ENCODE data around the gene TRIO.
"Not testable (repeated sequence)": the region's sequence is repeated elsewhere in the genome, so short reads cannot be mapped to it uniquely, and the experiment has no call there.

Gene TRIO

GRCh38 chr5:14531668-14532067 is 388.5 kb downstream of the TRIO start:
- intact Hi-C loops (cut with DNase I) = no loop called here
- DNase-seq = no peak

- intact Hi-C loops (cut with DNase I) = no loop called here
- no peak for DNase-seq
Observed at GRCh38 chr5:14532180-14532579, 389.0 kb downstream of the TRIO start.

DNA sequence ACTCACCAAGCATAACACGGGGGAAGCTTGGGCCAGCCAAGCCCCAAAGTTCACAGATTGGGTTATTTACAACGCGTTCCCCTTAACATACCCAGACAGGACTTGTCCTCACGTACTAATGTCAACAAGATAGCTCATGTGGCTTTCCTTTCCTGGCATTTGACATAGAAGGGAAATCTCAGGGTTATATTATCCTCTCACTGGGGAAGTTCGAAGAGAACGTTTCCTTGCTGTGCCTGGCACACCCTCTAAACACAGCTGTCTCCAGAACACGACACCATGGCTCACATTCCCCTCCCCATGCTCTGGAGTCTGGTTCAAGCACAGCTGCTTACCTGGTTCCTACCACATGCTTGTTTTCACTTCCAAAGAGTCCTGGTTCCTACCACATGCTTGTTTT is 391.6 kb downstream of the TRIO start:
- intact Hi-C loops (cut with DNase I) = no loop called here
- no peak for DNase-seq

DNA sequence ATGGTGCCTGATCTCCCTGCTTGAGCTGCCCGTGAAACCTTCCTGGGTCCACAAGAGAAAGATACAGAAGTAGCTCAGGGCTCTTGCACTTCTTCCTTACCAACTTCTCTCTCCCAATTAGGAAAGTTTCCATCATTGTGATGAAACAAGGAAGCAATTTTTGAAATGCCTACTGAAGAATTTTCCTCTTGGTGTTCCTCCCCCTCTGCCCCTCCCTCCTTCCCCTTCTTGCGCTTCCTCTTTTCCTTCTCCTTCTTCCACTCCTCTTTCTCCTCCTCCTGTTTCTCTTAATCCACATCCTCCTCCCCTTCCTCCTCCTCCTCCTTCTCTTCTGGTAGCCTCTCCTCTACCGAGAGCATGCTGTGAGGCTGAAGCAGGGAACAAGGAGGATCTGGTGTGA is 402.2 kb downstream of the TRIO start:
- intact Hi-C loops (cut with DNase I) = no loop called here
- no peak for DNase-seq

GRCh38 chr5:14545862-14546261 is 402.7 kb downstream of the TRIO start:
- DNase-seq = no peak
- intact Hi-C loops (cut with DNase I) = no loop called here

DNA sequence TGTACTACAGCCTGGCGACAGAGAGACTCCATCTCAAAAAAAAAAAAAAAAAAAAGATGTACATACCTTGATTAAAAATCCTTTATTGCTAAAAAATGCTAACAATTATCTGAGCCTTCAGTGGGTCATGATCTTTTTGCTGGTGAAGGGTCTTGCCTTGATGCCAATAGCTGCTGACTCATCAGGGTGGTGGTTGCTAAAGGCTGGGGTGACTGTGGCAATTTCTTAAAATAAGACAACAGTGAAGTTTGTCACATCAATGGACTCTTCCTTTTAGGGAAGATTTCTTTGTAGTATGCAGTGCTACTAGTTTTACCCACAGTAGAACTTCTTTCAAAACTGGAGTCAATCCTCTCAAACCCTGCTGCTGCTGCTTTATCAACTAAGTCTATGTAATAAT is 404.5 kb downstream of the TRIO start:
- no peak for DNase-seq
- intact Hi-C loops (cut with DNase I) = no loop called here

DNA sequence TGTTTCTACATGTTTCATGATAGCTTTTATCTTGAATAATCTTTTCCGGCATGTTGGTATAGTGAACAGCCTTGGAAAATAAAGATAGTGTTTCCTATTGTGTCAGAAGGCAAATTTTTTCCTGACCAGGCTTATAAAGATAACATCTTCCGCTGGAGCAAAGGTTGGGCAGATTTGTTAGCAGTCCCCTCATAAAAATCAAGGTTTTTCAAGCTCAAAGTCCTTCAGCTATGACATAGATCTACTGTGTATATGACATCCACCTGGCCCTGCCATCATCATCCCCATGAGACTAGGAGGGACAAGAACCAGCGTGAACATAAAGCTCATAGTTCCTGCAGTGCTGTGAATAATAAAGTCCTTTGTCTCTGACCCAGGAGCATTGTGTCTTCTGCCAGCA is 408.1 kb downstream of the TRIO start:
- DNase-seq = no peak
- intact Hi-C loops (cut with DNase I) = no loop called here

- intact Hi-C loops (cut with DNase I) = no loop called here
- peak in 1 of 42 donors; percentile 30 for DNase-seq
Observed at GRCh38 chr5:14552017-14552416, 408.9 kb downstream of the TRIO start.

DNA sequence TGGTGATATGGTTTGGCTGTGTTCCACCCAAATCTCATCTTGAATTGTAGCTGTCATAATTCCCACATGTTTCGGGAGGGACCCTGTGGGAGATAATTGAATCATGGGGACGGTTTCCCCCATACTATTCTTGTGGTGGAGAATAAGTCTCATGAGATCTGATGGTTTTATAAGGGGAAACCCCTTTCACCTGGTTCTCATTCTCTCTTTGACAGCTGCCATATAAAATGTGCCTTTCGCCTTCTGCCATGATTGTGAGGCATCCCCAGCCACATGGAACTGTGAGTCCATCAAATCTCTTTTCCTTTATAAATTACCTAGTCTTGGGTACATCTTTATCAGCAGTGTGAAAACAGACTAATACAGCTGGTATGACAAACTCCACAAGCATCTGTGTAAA is 411.1 kb downstream of the TRIO start:
- DNase-seq; intact Hi-C loops (cut with DNase I): not testable (repeated sequence)

- intact Hi-C loops (cut with DNase I) = no loop called here
- DNase-seq = no peak
Observed at GRCh38 chr5:14556015-14556414, 412.9 kb downstream of the TRIO start.

DNA sequence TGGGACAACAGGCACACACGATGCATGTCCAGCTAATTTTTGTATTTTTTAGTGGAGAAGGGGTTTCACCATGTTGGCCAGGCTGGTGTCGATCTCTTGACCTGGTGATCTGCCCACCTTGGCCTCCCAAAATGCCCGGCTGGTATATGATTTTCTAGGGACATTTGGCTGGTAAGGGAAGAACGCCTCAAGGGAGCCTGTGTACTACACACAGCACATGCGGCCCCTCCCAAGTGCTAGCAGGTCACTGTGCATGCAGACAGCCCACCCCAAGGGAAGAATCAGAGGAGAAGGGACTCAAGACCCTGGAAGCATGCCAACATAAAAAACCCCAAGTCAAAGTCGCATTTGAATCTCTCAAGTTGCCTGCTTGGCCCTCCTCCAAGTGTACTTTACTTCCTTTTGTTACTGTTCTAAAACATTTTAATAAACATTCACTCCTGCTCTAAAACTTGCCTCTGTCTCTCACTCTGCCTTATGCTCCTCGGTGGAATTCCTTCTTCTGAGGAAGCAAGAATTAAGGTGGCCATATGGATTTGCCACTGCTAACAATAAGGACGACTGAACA is 414.1 kb downstream of the TRIO start:
- intact Hi-C loops (cut with DNase I) = no loop called here
- no peak for DNase-seq

DNA sequence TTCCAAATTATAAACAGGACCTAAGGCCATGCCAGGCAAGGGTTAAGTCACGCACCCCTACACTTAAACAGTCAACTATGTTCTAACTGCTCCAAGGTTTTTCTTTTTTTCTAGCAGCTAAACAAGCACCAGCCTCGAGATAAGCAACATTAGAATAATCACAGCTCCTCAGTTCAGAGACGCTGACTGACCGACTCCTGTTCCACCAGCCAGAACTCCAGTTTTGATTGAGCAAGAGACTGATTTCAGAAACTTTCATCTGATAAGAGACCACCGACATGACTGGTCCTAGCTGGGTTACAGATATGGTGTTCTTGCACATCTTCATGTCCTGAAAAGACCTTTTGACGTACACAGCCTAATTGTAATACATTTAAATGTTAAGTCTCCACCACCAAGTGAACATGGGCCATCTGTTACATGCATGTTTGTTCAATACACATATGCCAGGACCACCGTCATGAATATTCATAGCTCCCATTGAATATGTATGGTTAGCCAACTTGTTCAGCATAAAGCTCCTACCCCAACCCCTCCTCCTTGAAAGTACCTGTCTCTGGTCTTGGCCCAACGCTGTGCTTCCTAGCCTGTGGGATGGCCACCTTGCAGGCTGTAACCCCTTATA is 414.8 kb downstream of the TRIO start:
- no peak for DNase-seq
- intact Hi-C loops (cut with DNase I) = no loop called here
